SU-DHL-6 (cell line): ENCODE measurements around the gene PRDM7.

ENCODE experiments used
- EZH2phosphoT487 ChIP-seq: fragments of 200-600 bp; sonication (generic), shearing (Covaris generic); conservative IDR thresholded peaks from 2 replicates; pipeline ENCODE4 v1.6.1; 2018; ENCODE audit warnings: mild to moderate bottlenecking, antibody characterized with exemption, low read length, moderate library complexity, mixed read lengths
- TF ChIP-seq, protein P1 (sequence below): fragments of 200-600 bp; sonication (generic); IDR thresholded peaks from one replicate; pipeline ENCODE4 v1.5.1; 2017; ENCODE audit warnings: antibody characterized with exemption, mild to moderate bottlenecking, low read length, moderate library complexity; ENCODE audit not compliant: insufficient read depth, poor library complexity, severe bottlenecking

- TF ChIP-seq, protein P1, sequence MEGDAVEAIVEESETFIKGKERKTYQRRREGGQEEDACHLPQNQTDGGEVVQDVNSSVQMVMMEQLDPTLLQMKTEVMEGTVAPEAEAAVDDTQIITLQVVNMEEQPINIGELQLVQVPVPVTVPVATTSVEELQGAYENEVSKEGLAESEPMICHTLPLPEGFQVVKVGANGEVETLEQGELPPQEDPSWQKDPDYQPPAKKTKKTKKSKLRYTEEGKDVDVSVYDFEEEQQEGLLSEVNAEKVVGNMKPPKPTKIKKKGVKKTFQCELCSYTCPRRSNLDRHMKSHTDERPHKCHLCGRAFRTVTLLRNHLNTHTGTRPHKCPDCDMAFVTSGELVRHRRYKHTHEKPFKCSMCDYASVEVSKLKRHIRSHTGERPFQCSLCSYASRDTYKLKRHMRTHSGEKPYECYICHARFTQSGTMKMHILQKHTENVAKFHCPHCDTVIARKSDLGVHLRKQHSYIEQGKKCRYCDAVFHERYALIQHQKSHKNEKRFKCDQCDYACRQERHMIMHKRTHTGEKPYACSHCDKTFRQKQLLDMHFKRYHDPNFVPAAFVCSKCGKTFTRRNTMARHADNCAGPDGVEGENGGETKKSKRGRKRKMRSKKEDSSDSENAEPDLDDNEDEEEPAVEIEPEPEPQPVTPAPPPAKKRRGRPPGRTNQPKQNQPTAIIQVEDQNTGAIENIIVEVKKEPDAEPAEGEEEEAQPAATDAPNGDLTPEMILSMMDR: no peak
- no peak for TF ChIP-seq EZH2phosphoT487
These were observed 35.1 kb downstream of the PRDM7 start for GRCh38 chr16:90041896-90042473.
